Activated CD4-positive, alpha-beta T cell treated with anti-CD3 and anti-CD28 coated beads, Interleukin-2, amount 50 U/mL, for 4 hours (primary cell): ENCODE results near the gene TCP11L1.
"Not testable (repeated sequence)": the region's sequence is repeated elsewhere in the genome, so short reads cannot be mapped to it uniquely, and the experiment has no call there.

Source experiments
- DNase-seq, 2 experiments: peaks; one replicate each; pipeline ENCODE4 v3.0.0-alpha.2; 2020

TCP11L1 gene

GRCh38 chr11:33068611-33069340 is 29.4 kb downstream of the TCP11L1 start:
- no peak for DNase-seq

- no peak for DNase-seq
Observed at GRCh38 chr11:33072465-33072864, 33.1 kb downstream of the TCP11L1 start.

- DNase-seq: no peak
Observed at GRCh38 chr11:33083918-33084317, 44.5 kb downstream of the TCP11L1 start.

GRCh38 chr11:33086017-33086416 is 46.6 kb downstream of the TCP11L1 start:
- DNase-seq: no peak

- DNase-seq: no peak
Observed at GRCh38 chr11:33089776-33090175, 50.4 kb downstream of the TCP11L1 start.

GRCh38 chr11:33094157-33094556 is 54.8 kb downstream of the TCP11L1 start:
- DNase-seq: no peak

GRCh38 chr11:33103836-33104235 is 64.5 kb downstream of the TCP11L1 start:
- no peak for DNase-seq

GRCh38 chr11:33109294-33109895 is 70.0 kb downstream of the TCP11L1 start:
- DNase-seq: no peak

- no peak for DNase-seq
Observed at GRCh38 chr11:33110083-33110482, 70.7 kb downstream of the TCP11L1 start.

- no peak for DNase-seq
Observed at GRCh38 chr11:33116535-33116934, 77.2 kb downstream of the TCP11L1 start.

GRCh38 chr11:33122696-33123095 is 83.3 kb downstream of the TCP11L1 start:
- DNase-seq: not testable (repeated sequence)
